CD14-positive monocyte (primary cell): ENCODE data around the gene UBE2G2. TPM values are rescaled to one million over a fixed set of nuclear protein-coding genes. Genes with fewer than 3 reads are reported as not detected.

ENCODE experiments used
- DNase-seq, 3 donors: peaks; one replicate each; pipeline ENCODE4 v3.0.0-alpha.2; 2011 to 2022
- H2AFZ ChIP-seq: 2 replicates; pipeline ENCODE4 v1.6.0; 2012; ENCODE audit warnings: mild to moderate bottlenecking, low read depth, low read length, inconsistent platforms; ENCODE audit not compliant: insufficient read depth, poor library complexity, severe bottlenecking
- H3K27ac ChIP-seq, 2 donors: 1 replicate in 1 of 2; 2 replicates in 1 of 2; pipeline ENCODE4 v1.5.1; 2012 to 2013; ENCODE audit warnings: low read length in 2 of 2, control low read depth in 1 of 2, inconsistent platforms in 1 of 2, low read depth in 1 of 2, mild to moderate bottlenecking in 1 of 2
- H3K27me3 ChIP-seq, 2 donors: one replicate each; pipeline versions ENCODE4 v1.6.0 to v1.6.1; 2011 to 2013; ENCODE audit warnings: low read length in 2 of 2; ENCODE audit not compliant: control insufficient read depth in 2 of 2, insufficient read depth in 2 of 2
- H3K36me3 ChIP-seq, 2 donors: replicated peaks in 1 of 2; 1 replicate in 1 of 2; 2 replicates in 1 of 2; pipeline versions ENCODE4 v1.5.1 to v1.6.1; 2012 to 2013; ENCODE audit warnings: low read length in 2 of 2, control low read depth in 1 of 2, inconsistent platforms in 1 of 2, mild to moderate bottlenecking in 1 of 2; ENCODE audit not compliant: insufficient read depth in 2 of 2, control insufficient read depth in 1 of 2
- H3K4me1 ChIP-seq, 2 donors: 1 replicate in 1 of 2; 2 replicates in 1 of 2; pipeline versions ENCODE4 v1.5.1 to v1.6.1; 2012 to 2013; ENCODE audit warnings: low read length in 2 of 2, control low read depth in 1 of 2, inconsistent platforms in 1 of 2, mild to moderate bottlenecking in 1 of 2, moderate library complexity in 1 of 2; ENCODE audit not compliant: insufficient read depth in 2 of 2, control insufficient read depth in 1 of 2
- H3K4me2 ChIP-seq: replicated peaks from 2 replicates; pipeline ENCODE3; 2012; ENCODE audit warnings: low read length, moderate library complexity, mild to moderate bottlenecking; ENCODE audit not compliant: poor library complexity, severe bottlenecking; ENCODE audit errors: extremely low read depth
- H3K4me3 ChIP-seq, 3 experiments: fragments of 200-600 bp in 1 of 3; sonication (generic) in 1 of 3; replicated peaks in 1 of 3; 1 replicate in 2 of 3; 2 replicates in 1 of 3; pipeline ENCODE4 v1.5.1; 2011 to 2013; ENCODE audit warnings: low read length in 3 of 3, mild to moderate bottlenecking in 3 of 3, control low read depth in 2 of 3, low read depth in 2 of 3, inconsistent platforms in 1 of 3, moderate library complexity in 1 of 3
- H3K79me2 ChIP-seq: 2 replicates; pipeline ENCODE4 v1.6.0; 2012; ENCODE audit warnings: mild to moderate bottlenecking, control low read depth, inconsistent platforms, low read length, moderate library complexity; ENCODE audit not compliant: insufficient read depth
- H3K9ac ChIP-seq: 2 replicates; pipeline ENCODE4 v1.6.0; 2017; ENCODE audit warnings: low read length, mild to moderate bottlenecking; ENCODE audit not compliant: insufficient read depth, poor library complexity, severe bottlenecking
- H3K9me3 ChIP-seq, 2 donors: replicated peaks in 1 of 2; 1 replicate in 1 of 2; 2 replicates in 1 of 2; pipeline versions ENCODE4 v1.5.1 to v1.6.1; 2012 to 2013; ENCODE audit warnings: low read length in 2 of 2, control low read depth in 1 of 2; ENCODE audit not compliant: control insufficient read depth in 1 of 2, insufficient read depth in 1 of 2
- H4K20me1 ChIP-seq: 2 replicates; pipeline ENCODE4 v1.6.0; 2012; ENCODE audit warnings: mild to moderate bottlenecking, low read length, control low read depth, moderate library complexity; ENCODE audit not compliant: insufficient read depth
- H3K27ac Mint-ChIP-seq, 7 donors: one replicate each; pipeline ENCODE4 v1.8.0; 2020; ENCODE audit warnings: mild to moderate bottlenecking in 7 of 7, mixed read lengths in 7 of 7, moderate library complexity in 6 of 7, inconsistent platforms in 2 of 7
- H3K27me3 Mint-ChIP-seq, 3 donors: one replicate each; pipeline ENCODE4 v1.8.0; 2021 to 2022; ENCODE audit warnings: low read depth in 3 of 3, mild to moderate bottlenecking in 3 of 3, mixed read lengths in 3 of 3, moderate library complexity in 3 of 3, inconsistent platforms in 1 of 3
- H3K36me3 Mint-ChIP-seq, 2 donors: one replicate each; pipeline ENCODE4 v1.8.0; 2020; ENCODE audit warnings: mixed read lengths in 2 of 2, inconsistent platforms in 1 of 2, mild to moderate bottlenecking in 1 of 2
- H3K4me1 Mint-ChIP-seq: one replicate; pipeline ENCODE4 v1.8.0; 2020; ENCODE audit warnings: mild to moderate bottlenecking, mixed read lengths
- H3K4me3 Mint-ChIP-seq, 2 donors: one replicate each; pipeline ENCODE4 v1.8.0; 2020; ENCODE audit warnings: mild to moderate bottlenecking in 2 of 2, mixed read lengths in 2 of 2, moderate library complexity in 1 of 2
- H3K9me3 Mint-ChIP-seq, 7 donors: one replicate each; pipeline ENCODE4 v1.8.0; 2020 to 2022; ENCODE audit warnings: mixed read lengths in 7 of 7, mild to moderate bottlenecking in 6 of 7, moderate library complexity in 6 of 7, inconsistent platforms in 2 of 7
- WGBS: methylation state at CpG from one replicate; pipeline ENCODE4 v1.1.5; 2013; ENCODE audit warnings: missing lambda C conversion rate; ENCODE audit not compliant: insufficient coverage; 5-methylcytosine and 5-hydroxymethylcytosine counted together
- intact Hi-C, 2 donors: fragments of 100-400 bp; cut with micrococcal nuclease; formaldehyde crosslinking; loops; one replicate each; pipeline versions ENCODE4 v1.15.0 to v1.15.1; 2023
- polyA plus RNA-seq, 3 donors: library from polyadenylated mRNA; depleted of rRNA in 1 of 3; unstranded in 2 of 3; stranded (reverse) in 1 of 3; fragments of 300-500 nt in 2 of 3; fragments of >200 nt in 1 of 3; fragmentation: Illumina TruSeq in 2 of 3; gene quantifications; 1 replicate in 2 of 3; 2 replicates in 1 of 3; pipeline ENCODE4 v1.2.3, GENCODE V29; 2012 to 2021
- TF ChIP-seq, protein P1 (sequence below): fragments of 200-600 bp; IDR thresholded peaks from one replicate; pipeline ENCODE4 v1.8.0; 2022; ENCODE audit warnings: antibody characterized with exemption, mild to moderate bottlenecking

Gene UBE2G2
- polyA plus RNA-seq, 3 donors: 22.5 to 123 (median 31.0) TPM

DNA sequence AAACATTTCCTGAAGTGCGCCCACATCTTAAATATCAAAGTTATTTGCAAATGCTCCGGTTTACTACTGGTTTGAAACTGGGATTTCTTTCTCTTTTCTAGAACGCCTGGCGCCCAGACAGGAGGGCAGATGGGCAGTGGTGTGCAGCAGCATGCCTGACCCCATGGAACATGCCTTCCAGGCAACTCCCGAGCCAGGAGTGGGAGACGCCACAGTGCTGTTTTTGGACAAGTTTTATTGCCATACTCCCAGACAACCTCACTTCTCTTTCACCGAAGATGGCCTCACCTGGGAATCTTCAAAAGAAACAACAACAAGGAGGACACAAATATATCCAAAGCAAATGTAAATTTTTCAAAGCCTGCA is 21.5 kb downstream of the UBE2G2 start:
- H2AFZ ChIP-seq: no peak overlapping the region
- Mint-ChIP-seq H3K36me3 (peaks cover 52 to 63% of the 10 kb centered on the region in 2 donors), H3K27ac (no peak overlapping the region), H3K27me3 (no peaks in the 10 kb centered on the region), H3K9me3 (no peaks in the 10 kb centered on the region), H3K4me3 (no peak overlapping the region), H3K4me1 (no peaks in the 10 kb centered on the region)
- no peak overlapping the region for H3K9ac ChIP-seq
- peaks cover 9% of the 10 kb centered on the region for H3K79me2 ChIP-seq
- no peak overlapping the region for H3K4me3 ChIP-seq
- no peaks in the 10 kb centered on the region for H3K4me1 ChIP-seq
- TF ChIP-seq, protein P1, sequence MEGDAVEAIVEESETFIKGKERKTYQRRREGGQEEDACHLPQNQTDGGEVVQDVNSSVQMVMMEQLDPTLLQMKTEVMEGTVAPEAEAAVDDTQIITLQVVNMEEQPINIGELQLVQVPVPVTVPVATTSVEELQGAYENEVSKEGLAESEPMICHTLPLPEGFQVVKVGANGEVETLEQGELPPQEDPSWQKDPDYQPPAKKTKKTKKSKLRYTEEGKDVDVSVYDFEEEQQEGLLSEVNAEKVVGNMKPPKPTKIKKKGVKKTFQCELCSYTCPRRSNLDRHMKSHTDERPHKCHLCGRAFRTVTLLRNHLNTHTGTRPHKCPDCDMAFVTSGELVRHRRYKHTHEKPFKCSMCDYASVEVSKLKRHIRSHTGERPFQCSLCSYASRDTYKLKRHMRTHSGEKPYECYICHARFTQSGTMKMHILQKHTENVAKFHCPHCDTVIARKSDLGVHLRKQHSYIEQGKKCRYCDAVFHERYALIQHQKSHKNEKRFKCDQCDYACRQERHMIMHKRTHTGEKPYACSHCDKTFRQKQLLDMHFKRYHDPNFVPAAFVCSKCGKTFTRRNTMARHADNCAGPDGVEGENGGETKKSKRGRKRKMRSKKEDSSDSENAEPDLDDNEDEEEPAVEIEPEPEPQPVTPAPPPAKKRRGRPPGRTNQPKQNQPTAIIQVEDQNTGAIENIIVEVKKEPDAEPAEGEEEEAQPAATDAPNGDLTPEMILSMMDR: no peak
- H4K20me1 ChIP-seq: peaks cover 28% of the 10 kb centered on the region
- H3K27ac ChIP-seq: no peak overlapping the region
- intact Hi-C loops: no loop called here
- H3K9me3 ChIP-seq: no peaks in the 10 kb centered on the region
- no peak overlapping the region for H3K4me2 ChIP-seq
- WGBS: 94% methylated on average over 6 of the region's 7 CpGs
- peaks cover 31 to 92% of the 10 kb centered on the region in 2 donors for H3K36me3 ChIP-seq
- H3K27me3 ChIP-seq: no peaks in the 10 kb centered on the region
- DNase-seq: no peak

DNA sequence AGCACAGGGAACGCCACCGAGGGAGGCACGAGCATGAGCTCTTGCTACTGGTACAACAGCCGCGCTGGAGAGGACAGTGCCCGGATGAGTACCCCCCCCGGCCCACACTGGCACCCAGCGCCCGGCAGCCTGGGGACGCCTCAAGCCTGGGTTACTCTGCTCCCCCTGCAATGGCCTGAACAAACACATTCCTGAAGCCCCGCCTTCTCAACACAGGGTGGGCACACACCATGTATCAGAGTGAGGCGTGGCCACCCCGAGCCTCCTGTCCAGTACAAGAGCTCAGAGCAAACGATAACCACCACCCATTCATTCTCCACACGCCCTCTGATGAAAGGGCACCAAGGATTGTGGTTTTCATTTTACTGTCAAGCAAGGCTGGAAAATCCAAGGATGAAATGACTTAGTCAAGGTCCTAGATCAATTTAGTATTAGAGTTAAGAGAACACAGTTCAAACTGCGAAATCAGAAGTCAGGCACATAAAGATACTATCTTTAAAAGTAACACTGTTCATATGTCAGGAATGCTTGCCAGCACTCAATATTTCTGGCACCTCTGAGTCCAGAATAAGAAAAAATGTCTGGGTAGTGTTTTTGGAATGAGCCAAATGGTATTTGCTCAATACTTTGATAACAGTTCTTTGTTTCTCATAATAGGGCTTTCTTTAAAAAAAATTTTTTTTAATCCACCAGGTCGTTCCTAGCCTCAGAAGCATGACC is 22.0 kb downstream of the UBE2G2 start:
- intact Hi-C loops: no loop called here
- Histone ChIP-seq H3K79me2 (peaks cover 4% of the 10 kb centered on the region), H3K4me2 (no peak overlapping the region), H3K9me3 (no peaks in the 10 kb centered on the region), H3K4me1 (no peaks in the 10 kb centered on the region), H2AFZ (no peak overlapping the region), H3K36me3 (peaks cover 32 to 92% of the 10 kb centered on the region in 2 donors), H3K27ac (no peak overlapping the region), H3K9ac (no peak overlapping the region), H4K20me1 (peaks cover 23% of the 10 kb centered on the region), H3K4me3 (no peak overlapping the region), H3K27me3 (no peaks in the 10 kb centered on the region)
- TF ChIP-seq, protein P1: no peak
- Mint-ChIP-seq H3K36me3 (peaks cover 57 to 63% of the 10 kb centered on the region in 2 donors), H3K4me3 (no peak overlapping the region), H3K4me1 (no peaks in the 10 kb centered on the region), H3K9me3 (no peaks in the 10 kb centered on the region), H3K27me3 (no peaks in the 10 kb centered on the region), H3K27ac (no peak overlapping the region)
- no peak for DNase-seq
- whole genome bisulfite sequencing: 99% methylated on average over 11 of the region's 17 CpGs
